ENCODE results near the gene BRD3OS. TPM values are rescaled to one million over a fixed set of nuclear protein-coding genes. Genes with fewer than 3 reads are reported as not detected.

BRD3OS gene
- total RNA-seq, 4 donors from 2014 or later: 15.3 to 39.0 (median 21.7) TPM

DNA sequence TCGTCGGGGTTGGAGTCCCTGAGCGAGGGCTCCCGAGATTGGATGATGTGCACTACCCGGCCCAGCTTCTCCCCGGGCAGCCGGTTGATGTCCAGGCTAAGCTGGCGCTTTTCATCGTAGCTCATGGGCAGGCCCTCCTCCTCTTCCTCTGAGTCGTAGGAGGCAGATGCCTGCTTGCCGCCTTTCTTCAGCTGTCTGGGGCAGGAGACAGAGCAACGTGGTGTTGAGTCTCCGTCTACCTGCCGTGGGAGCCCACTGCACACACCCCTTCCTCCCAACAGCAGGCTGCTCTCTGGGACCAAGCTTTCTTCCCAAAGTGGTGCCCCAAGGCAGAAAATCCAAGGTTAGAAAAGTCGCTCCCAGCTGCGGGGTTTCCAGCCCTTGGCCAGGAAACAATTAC, 10.8 kb downstream of the BRD3OS start:
- 82 to 95% methylated on average over 2 to 9 of the region's 16 CpGs for WGBS, 2 donors (ENCODE audit: low coverage in 1 of 2)

DNA sequence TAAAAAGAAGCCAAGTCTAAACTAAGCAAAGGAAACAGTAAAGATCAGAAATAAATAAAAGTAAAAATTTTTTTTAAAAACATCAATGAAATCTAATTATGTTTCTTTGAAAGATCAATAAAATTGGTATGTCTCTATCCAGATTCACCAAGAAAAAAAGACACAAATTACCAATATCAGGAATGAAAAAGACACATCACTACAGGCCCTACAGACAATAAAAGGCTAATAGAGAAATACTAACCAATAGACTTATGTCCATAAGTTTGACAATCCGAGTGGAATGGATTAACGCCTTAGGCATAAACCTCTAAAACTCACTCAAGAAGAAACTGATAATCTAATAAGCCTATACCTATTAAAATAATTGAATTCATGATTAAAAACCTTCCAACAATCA, 12.4 kb downstream of the BRD3OS start:
- Histone ChIP-seq H3K27me3 (no peaks in the 10 kb centered on the region), H3K4me3 (no peak overlapping the region), H3K27ac (no peak overlapping the region), H3K9me3 (peaks cover 0 to 13% (median 0%) of the 10 kb centered on the region in 3 donors), H3K4me1 (peaks cover 0 to 15% (median 7%) of the 10 kb centered on the region in 3 donors), H3K36me3 (peaks cover 0 to 99% of the 10 kb centered on the region in 2 donors)
- 92 to 95% methylated on average over 2 of the region's 2 CpGs for WGBS, 2 donors (ENCODE audit: low coverage in 1 of 2)
- no peak for ATAC-seq
- TF ChIP-seq POLR2A (IDR thresholded peaks at IDR 0.05): no peak

More for the DNA sequence above, 10.8 kb downstream of the BRD3OS start:
- ATAC-seq: no peak
- Histone ChIP-seq H3K9me3 (peaks cover 0 to 13% (median 0%) of the 10 kb centered on the region in 3 donors), H3K4me3 (no peak overlapping the region), H3K27ac (no peak overlapping the region), H3K27me3 (no peaks in the 10 kb centered on the region), H3K4me1 (peaks cover 0 to 6% (median 4%) of the 10 kb centered on the region in 3 donors), H3K36me3 (peaks cover 0 to 100% of the 10 kb centered on the region in 2 donors)
- TF ChIP-seq, protein P1, sequence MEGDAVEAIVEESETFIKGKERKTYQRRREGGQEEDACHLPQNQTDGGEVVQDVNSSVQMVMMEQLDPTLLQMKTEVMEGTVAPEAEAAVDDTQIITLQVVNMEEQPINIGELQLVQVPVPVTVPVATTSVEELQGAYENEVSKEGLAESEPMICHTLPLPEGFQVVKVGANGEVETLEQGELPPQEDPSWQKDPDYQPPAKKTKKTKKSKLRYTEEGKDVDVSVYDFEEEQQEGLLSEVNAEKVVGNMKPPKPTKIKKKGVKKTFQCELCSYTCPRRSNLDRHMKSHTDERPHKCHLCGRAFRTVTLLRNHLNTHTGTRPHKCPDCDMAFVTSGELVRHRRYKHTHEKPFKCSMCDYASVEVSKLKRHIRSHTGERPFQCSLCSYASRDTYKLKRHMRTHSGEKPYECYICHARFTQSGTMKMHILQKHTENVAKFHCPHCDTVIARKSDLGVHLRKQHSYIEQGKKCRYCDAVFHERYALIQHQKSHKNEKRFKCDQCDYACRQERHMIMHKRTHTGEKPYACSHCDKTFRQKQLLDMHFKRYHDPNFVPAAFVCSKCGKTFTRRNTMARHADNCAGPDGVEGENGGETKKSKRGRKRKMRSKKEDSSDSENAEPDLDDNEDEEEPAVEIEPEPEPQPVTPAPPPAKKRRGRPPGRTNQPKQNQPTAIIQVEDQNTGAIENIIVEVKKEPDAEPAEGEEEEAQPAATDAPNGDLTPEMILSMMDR (IDR thresholded peaks at IDR 0.05): no peak
- no peak for TF ChIP-seq POLR2A (IDR thresholded peaks at IDR 0.05)
- TF ChIP-seq POLR2AphosphoS5 (IDR thresholded peaks at IDR 0.05): no peak
- TF ChIP-seq EP300 (IDR thresholded peaks at IDR 0.05): no peak

DNA sequence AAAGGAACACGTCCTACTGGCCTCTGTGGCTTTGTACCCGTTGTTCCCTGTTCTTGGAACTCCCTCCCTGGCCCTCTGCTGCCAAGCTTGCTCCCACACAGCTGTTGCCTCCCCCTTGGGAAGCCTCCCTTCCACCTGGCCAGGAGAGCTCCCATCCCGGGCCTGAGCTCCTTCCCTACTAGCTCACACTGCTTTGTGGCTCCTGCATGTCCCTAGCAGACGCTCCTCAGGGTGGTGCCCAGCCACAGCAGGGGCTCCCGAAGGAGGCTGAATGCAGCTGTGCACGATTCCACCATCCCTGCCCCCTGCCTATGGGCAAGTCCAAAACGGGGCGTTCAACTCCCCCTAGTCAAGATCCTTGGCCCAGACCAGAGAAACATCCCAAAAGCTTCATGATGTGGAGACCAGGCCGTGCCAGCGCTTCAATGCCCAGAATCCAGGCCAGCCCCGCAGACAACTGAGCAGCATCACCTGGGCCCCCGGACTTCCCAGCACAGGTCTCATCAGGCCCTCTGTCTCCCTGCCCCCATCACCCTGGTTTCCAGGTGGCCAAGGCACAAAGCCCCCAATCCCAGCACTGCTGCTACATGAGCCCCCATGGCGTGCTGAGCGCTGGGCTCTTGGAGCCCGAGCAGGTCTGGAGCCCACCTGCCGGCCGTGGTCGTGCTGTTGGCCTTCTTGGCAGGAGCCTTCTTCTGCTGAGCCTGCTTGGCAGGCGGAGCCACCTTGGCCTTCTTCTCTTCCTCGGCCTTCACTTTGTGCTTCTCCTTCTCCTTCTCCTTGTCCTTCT, 14.3 kb downstream of the BRD3OS start:
- WGBS, 2 donors (ENCODE audit: low coverage in 1 of 2): 85% methylated on average over 5 of the region's 20 CpGs; no CpG with 5 or more reads in 1 of the 2 donors
- H3K9me3 ChIP-seq: peaks cover 0 to 13% (median 0%) of the 10 kb centered on the region in 3 donors
- no peak for TF ChIP-seq EP300 (IDR thresholded peaks at IDR 0.05)
- TF ChIP-seq, protein P1 (IDR thresholded peaks at IDR 0.05): no peak
- TF ChIP-seq POLR2AphosphoS5 (IDR thresholded peaks at IDR 0.05): no peak
- no peak for TF ChIP-seq POLR2A (IDR thresholded peaks at IDR 0.05)
- no peaks in the 10 kb centered on the region for H3K27me3 ChIP-seq
- peaks cover 0 to 99% of the 10 kb centered on the region in 2 donors for H3K36me3 ChIP-seq
- H3K4me1 ChIP-seq: peaks cover 0 to 15% (median 7%) of the 10 kb centered on the region in 3 donors
- no peak overlapping the region for H3K4me3 ChIP-seq
- no peak for ATAC-seq
- H3K27ac ChIP-seq: no peak overlapping the region

DNA sequence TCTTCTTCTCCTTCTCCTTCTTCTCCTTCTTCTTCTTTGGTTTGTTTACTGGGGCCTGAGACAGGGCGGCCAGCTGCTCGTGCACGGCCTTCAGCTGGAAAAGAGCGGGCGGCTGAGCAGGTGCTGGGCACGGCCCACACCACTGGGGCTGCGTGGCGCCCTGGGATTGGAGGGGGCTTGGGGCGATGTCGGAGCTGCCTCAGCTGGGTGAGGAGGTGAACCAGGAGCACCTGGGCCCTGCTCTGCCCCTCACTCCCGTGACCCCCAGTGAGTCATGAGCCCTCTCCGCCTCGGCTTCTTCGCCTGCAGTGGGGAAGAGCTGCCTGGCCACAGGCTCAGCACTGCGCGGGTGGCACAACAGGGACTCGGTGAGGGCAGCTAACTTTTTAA, 14.9 kb downstream of the BRD3OS start:
- Histone ChIP-seq H3K27ac (no peak overlapping the region), H3K4me3 (no peak overlapping the region), H3K4me1 (peaks cover 0 to 15% (median 7%) of the 10 kb centered on the region in 3 donors), H3K36me3 (peaks cover 0 to 99% of the 10 kb centered on the region in 2 donors), H3K27me3 (no peaks in the 10 kb centered on the region), H3K9me3 (peaks cover 0 to 13% (median 0%) of the 10 kb centered on the region in 3 donors)
- WGBS, 2 donors (ENCODE audit: low coverage in 1 of 2): 95 to 96% methylated on average over 4 to 9 of the region's 17 CpGs
- TF ChIP-seq POLR2AphosphoS5 (IDR thresholded peaks at IDR 0.05) (no peak), EP300 (IDR thresholded peaks at IDR 0.05) (no peak)
- no peak for ATAC-seq

DNA sequence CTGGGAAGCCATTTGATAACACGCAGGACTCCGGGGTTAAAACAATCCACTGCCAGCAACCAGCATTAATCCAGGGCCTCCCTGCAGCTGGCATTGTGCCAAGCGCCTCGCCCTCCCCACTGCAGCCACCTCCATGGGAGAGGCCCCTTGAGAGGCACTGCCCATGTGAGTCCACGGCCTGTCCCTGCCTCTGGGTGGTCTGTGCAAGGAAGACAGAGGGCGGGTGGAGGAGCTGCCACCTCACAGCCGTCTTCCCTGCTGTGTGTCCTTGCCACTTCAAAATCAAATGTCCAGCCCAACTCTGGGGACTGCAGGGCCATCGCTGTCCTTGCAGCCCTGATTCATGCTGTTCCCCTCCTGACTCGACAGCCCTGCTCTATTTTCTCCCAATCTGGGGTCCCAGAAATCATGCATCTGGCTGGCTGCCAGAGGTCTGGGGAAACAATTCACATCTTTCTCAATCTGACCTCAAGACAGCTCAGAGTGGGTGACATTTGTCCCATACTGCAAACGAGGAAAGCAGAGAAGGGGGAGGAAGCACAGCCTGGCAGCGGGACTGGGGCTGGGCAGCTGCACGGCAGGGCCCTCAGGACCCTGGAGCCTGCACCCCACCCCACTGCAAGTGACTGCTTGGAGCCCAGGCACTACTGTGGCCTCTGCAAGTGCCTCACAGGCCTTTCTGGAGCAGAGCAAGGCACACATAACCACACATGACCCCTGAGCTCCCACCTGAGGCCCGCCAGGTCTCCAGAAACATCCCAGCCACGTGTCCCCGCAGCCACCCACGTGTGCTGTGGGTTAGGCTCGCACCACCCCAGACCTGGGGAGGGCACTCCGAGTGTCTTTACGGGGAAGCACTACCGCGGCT, 15.7 kb downstream of the BRD3OS start:
- Histone ChIP-seq H3K4me3 (no peak overlapping the region), H3K4me1 (peaks cover 0 to 15% (median 7%) of the 10 kb centered on the region in 3 donors), H3K9me3 (peaks cover 0 to 13% (median 0%) of the 10 kb centered on the region in 3 donors), H3K27ac (no peak overlapping the region), H3K27me3 (no peaks in the 10 kb centered on the region), H3K36me3 (peaks cover 0 to 99% of the 10 kb centered on the region in 2 donors)
- no peak for TF ChIP-seq POLR2A (IDR thresholded peaks at IDR 0.05)
- TF ChIP-seq POLR2AphosphoS5 (IDR thresholded peaks at IDR 0.05): no peak
- TF ChIP-seq, protein P1 (IDR thresholded peaks at IDR 0.05): no peak
- 15% methylated on average over 2 of the region's 21 CpGs; no CpG with 5 or more reads in 1 of the 2 donors for WGBS, 2 donors (ENCODE audit: low coverage in 1 of 2)
- ATAC-seq: peak; percentile 34

Data from gastroesophageal sphincter (tissue), 4 donors.